ENCODE results near the gene DUS3L.

Gene DUS3L

DNA sequence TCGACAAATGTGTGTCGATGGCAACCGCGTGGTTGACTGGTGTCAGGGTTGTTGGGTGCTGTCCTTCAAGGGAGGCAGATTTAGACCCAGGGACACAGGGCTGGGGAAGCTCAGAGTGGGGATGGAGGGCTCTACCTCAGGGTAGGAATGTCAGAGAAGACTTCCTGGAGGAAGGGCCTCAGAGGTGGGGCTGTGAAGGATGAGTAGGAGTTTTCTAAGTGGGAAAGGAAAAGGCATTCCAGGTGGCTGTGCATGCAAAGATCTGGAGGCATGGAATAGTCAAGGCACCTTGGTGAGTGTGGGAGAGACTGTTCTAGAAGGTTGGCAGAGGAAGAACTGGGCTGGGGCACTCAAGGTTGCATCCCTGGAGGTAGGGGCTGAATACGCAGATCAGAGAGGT, 15.9 kb upstream of the DUS3L start:
- Histone ChIP-seq H3K9me3 (ENCODE audit: control insufficient read depth, low read length) (no peaks in the 10 kb centered on the region), H3K27ac (ENCODE audit: insufficient read depth, low read length, poor library complexity, severe bottlenecking) (no peak overlapping the region), H3K4me1 (ENCODE audit: control insufficient read depth, insufficient read depth, low read length, poor library complexity, severe bottlenecking) (peaks cover 24% of the 10 kb centered on the region), H3K4me3 (ENCODE audit: insufficient read depth, low read depth, low read length, poor library complexity, severe bottlenecking) (no peak overlapping the region), H3K36me3 (ENCODE audit: control insufficient read depth, insufficient read depth, low read length) (no peaks in the 10 kb centered on the region), H3K27me3 (replicated peaks; ENCODE audit: control insufficient read depth, insufficient read depth, low read length, poor library complexity, severe bottlenecking) (no peaks in the 10 kb centered on the region)
- no peak for DNase-seq

- H3K27me3 ChIP-seq (replicated peaks; ENCODE audit: control insufficient read depth, insufficient read depth, low read length, poor library complexity, severe bottlenecking): no peaks in the 10 kb centered on the region
These were observed 15.1 kb upstream of the DUS3L start for GRCh38 chr19:5806133-5806489.

GRCh38 chr19:5805462-5806132, 14.6 kb upstream of the DUS3L start:
- peak in 2 of 3 donors; percentile 33 to 34 for DNase-seq

More at GRCh38 chr19:5806133-5806489, 15.1 kb upstream of the DUS3L start:
- no peak for DNase-seq
- no peaks in the 10 kb centered on the region for H3K36me3 ChIP-seq (ENCODE audit: control insufficient read depth, insufficient read depth, low read length)
- no peaks in the 10 kb centered on the region for H3K9me3 ChIP-seq (ENCODE audit: control insufficient read depth, low read length)
- peak overlapping the region; percentile 11 for H3K27ac ChIP-seq (ENCODE audit: insufficient read depth, low read length, poor library complexity, severe bottlenecking)
- H3K4me3 ChIP-seq (ENCODE audit: insufficient read depth, low read depth, low read length, poor library complexity, severe bottlenecking): no peak overlapping the region
- H3K4me1 ChIP-seq (ENCODE audit: control insufficient read depth, insufficient read depth, low read length, poor library complexity, severe bottlenecking): peaks cover 25% of the 10 kb centered on the region

GRCh38 chr19:5804516-5805461, 13.8 kb upstream of the DUS3L start, which contains the start of gene NRTN:
TSS of gene NRTN (plus strand) at chr19:5805067. CDS start at chr19:5824166, 19,099 bp downstream.
- no peaks in the 10 kb centered on the region for H3K9me3 ChIP-seq (ENCODE audit: control insufficient read depth, low read length)
- DNase-seq: peak; percentile 26 to 36 (median 33)
- peaks cover 25% of the 10 kb centered on the region for H3K4me1 ChIP-seq (ENCODE audit: control insufficient read depth, insufficient read depth, low read length, poor library complexity, severe bottlenecking)
- peaks cover 3% of the 10 kb centered on the region for H3K27me3 ChIP-seq (replicated peaks; ENCODE audit: control insufficient read depth, insufficient read depth, low read length, poor library complexity, severe bottlenecking)
- H3K36me3 ChIP-seq (ENCODE audit: control insufficient read depth, insufficient read depth, low read length): no peaks in the 10 kb centered on the region
- H3K27ac ChIP-seq (ENCODE audit: insufficient read depth, low read length, poor library complexity, severe bottlenecking): peak within 1 kb of the TSS; percentile 11
- H3K4me3 ChIP-seq (ENCODE audit: insufficient read depth, low read depth, low read length, poor library complexity, severe bottlenecking): peak within 1 kb of the TSS; percentile 11

More at GRCh38 chr19:5805462-5806132, 14.6 kb upstream of the DUS3L start:
- H3K9me3 ChIP-seq (ENCODE audit: control insufficient read depth, low read length): no peaks in the 10 kb centered on the region
- H3K4me1 ChIP-seq (ENCODE audit: control insufficient read depth, insufficient read depth, low read length, poor library complexity, severe bottlenecking): peaks cover 25% of the 10 kb centered on the region
- H3K36me3 ChIP-seq (ENCODE audit: control insufficient read depth, insufficient read depth, low read length): no peaks in the 10 kb centered on the region
- H3K4me3 ChIP-seq (ENCODE audit: insufficient read depth, low read depth, low read length, poor library complexity, severe bottlenecking): no peak overlapping the region
- no peaks in the 10 kb centered on the region for H3K27me3 ChIP-seq (replicated peaks; ENCODE audit: control insufficient read depth, insufficient read depth, low read length, poor library complexity, severe bottlenecking)
- peak overlapping the region; percentile 11 for H3K27ac ChIP-seq (ENCODE audit: insufficient read depth, low read length, poor library complexity, severe bottlenecking)

DNA sequence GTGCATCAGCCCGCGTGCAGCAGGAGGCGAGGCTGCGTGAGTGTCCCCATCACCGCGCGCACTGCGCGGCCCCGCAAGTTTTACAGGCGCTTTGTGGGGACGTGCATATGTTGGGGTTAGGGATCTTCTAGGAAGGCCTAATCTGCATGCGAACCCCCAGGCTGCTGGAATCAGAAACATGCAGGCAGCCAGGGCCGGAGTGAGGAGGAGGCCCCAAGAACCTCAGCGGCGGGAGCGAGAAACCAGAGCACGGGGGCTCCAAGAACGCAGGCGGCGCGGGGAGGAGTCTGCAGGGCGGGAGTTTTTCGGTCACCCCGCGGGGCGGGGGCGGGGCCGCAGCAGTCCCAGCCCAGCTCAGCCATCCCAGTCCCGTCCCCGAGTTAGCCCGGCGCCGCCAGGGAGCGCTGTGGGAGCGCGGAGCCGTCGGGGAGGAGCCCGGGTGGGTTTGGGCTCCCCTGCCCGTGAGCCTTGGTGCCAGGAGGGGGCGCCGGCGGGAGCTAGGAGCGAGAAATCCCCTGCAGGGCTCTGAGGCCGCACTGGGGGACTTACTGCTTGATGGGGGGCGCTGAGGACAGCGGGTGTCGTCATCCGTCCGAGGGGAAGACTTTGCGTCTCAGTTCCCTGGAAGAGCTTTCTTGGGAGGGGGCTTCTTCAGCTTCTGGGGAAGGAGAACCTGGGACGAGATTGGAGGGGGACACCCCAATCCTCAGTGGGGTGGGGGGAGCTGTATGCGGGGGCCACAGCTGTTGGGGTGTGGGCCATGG, 13.0 kb upstream of the DUS3L start:
- no peaks in the 10 kb centered on the region for H3K9me3 ChIP-seq (ENCODE audit: control insufficient read depth, low read length)
- peaks cover 8% of the 10 kb centered on the region for H3K27me3 ChIP-seq (replicated peaks; ENCODE audit: control insufficient read depth, insufficient read depth, low read length, poor library complexity, severe bottlenecking)
- H3K36me3 ChIP-seq (ENCODE audit: control insufficient read depth, insufficient read depth, low read length): no peaks in the 10 kb centered on the region
- H3K27ac ChIP-seq (ENCODE audit: insufficient read depth, low read length, poor library complexity, severe bottlenecking): no peak overlapping the region
- peak; percentile 82 to 88 (median 83) for DNase-seq
- peak overlapping the region; percentile 27 for H3K4me3 ChIP-seq (ENCODE audit: insufficient read depth, low read depth, low read length, poor library complexity, severe bottlenecking)
- peaks cover 25% of the 10 kb centered on the region for H3K4me1 ChIP-seq (ENCODE audit: control insufficient read depth, insufficient read depth, low read length, poor library complexity, severe bottlenecking)

DNA sequence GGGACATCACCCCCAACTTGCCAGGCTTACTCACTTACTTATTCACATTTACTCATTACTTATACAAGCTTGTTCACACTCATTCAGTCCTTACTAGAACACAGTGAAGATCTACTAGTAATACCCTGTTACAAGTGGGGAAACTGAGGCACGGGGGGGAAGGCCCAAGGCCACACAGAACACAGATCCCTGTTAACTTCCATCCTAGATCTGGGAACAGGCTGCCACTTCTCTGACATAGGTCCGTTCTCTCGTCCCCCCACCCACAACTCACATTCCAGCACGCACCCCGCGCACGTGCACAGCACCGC, 12.4 kb upstream of the DUS3L start:
- peak overlapping the region; percentile 27 for H3K4me3 ChIP-seq (ENCODE audit: insufficient read depth, low read depth, low read length, poor library complexity, severe bottlenecking)
- DNase-seq: no peak
- peaks cover 25% of the 10 kb centered on the region for H3K4me1 ChIP-seq (ENCODE audit: control insufficient read depth, insufficient read depth, low read length, poor library complexity, severe bottlenecking)
- H3K9me3 ChIP-seq (ENCODE audit: control insufficient read depth, low read length): no peaks in the 10 kb centered on the region
- H3K36me3 ChIP-seq (ENCODE audit: control insufficient read depth, insufficient read depth, low read length): no peaks in the 10 kb centered on the region
- peaks cover 8% of the 10 kb centered on the region for H3K27me3 ChIP-seq (replicated peaks; ENCODE audit: control insufficient read depth, insufficient read depth, low read length, poor library complexity, severe bottlenecking)
- no peak overlapping the region for H3K27ac ChIP-seq (ENCODE audit: insufficient read depth, low read length, poor library complexity, severe bottlenecking)

DNA sequence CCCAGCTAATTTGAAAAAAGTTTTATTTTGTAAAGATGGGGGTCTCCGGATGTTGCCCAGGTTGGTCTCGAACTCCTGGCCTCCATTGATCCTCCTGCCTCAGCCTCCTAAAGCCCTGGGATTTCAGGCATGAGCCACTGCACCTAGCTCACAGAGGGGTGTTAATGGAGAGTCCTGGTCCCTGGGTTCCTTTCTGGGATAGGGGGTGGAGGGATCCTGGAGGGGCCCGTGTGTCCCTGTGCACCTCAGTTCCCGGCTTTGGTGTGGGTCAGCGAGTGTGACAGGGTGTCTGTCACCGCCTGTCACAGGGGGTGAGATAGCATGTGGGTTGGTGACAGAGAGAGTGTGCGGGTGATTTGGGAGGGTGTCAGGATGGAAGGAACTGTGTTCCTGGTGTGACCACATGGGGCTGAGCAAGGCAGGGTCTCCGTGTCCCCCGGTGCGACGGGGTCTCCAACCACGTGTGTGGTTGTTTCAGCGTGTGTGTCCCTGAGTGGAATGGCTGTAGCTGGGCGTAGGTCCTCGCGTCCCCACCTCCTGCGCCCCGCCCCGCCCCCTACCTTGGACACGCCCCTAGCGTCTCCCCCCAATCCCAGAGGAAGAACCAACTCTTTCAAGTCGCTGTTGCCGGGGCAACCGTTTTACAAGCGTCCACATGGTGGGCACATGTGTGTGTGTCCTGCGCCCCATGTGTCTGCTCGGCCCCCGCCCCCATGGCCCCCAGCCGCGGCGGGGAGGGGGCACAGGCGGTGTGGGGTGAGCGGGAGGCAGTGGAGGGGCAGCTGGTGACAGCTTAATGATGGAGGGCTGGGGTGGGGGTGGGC, 11.0 kb upstream of the DUS3L start:
- DNase-seq: no peak
- Histone ChIP-seq H3K4me3 (ENCODE audit: insufficient read depth, low read depth, low read length, poor library complexity, severe bottlenecking) (no peak overlapping the region), H3K27me3 (replicated peaks; ENCODE audit: control insufficient read depth, insufficient read depth, low read length, poor library complexity, severe bottlenecking) (peaks cover 8% of the 10 kb centered on the region)

GRCh38 chr19:5800361-5801270, 9.7 kb upstream of the DUS3L start:
- peaks cover 21% of the 10 kb centered on the region for H3K4me1 ChIP-seq (ENCODE audit: control insufficient read depth, insufficient read depth, low read length, poor library complexity, severe bottlenecking)
- H3K9me3 ChIP-seq (ENCODE audit: control insufficient read depth, low read length): no peaks in the 10 kb centered on the region
- peaks cover 8% of the 10 kb centered on the region for H3K27me3 ChIP-seq (replicated peaks; ENCODE audit: control insufficient read depth, insufficient read depth, low read length, poor library complexity, severe bottlenecking)
- no peak overlapping the region for H3K27ac ChIP-seq (ENCODE audit: insufficient read depth, low read length, poor library complexity, severe bottlenecking)
- no peak for DNase-seq
- H3K4me3 ChIP-seq (ENCODE audit: insufficient read depth, low read depth, low read length, poor library complexity, severe bottlenecking): no peak overlapping the region
- H3K36me3 ChIP-seq (ENCODE audit: control insufficient read depth, insufficient read depth, low read length): no peaks in the 10 kb centered on the region

More for the DNA sequence above, 11.0 kb upstream of the DUS3L start:
- H3K27ac ChIP-seq (ENCODE audit: insufficient read depth, low read length, poor library complexity, severe bottlenecking): no peak overlapping the region
- H3K36me3 ChIP-seq (ENCODE audit: control insufficient read depth, insufficient read depth, low read length): no peaks in the 10 kb centered on the region
- H3K4me1 ChIP-seq (ENCODE audit: control insufficient read depth, insufficient read depth, low read length, poor library complexity, severe bottlenecking): peaks cover 25% of the 10 kb centered on the region
- H3K9me3 ChIP-seq (ENCODE audit: control insufficient read depth, low read length): no peaks in the 10 kb centered on the region

All from effector memory CD4-positive, alpha-beta T cell (primary cell).